GM10266 (cell line): ENCODE data around the gene PAX7.

Source experiments
- DNase-seq: peaks from one replicate; pipeline ENCODE4 v3.0.0; 2012; ENCODE audit errors: extremely low spot score
- CTCF ChIP-seq: IDR thresholded peaks from 2 replicates; pipeline ENCODE4 v1.5.1; 2012; ENCODE audit warnings: mild to moderate bottlenecking, low read depth; ENCODE audit not compliant: control insufficient read depth, insufficient read depth; ENCODE audit errors: missing control alignments

The PAX7 gene

GRCh38 chr1:18781031-18781430, 150.4 kb downstream of the PAX7 start:
- no peak for TF ChIP-seq CTCF
- no peak for DNase-seq

GRCh38 chr1:18783705-18784481, 153.2 kb downstream of the PAX7 start:
- no peak for TF ChIP-seq CTCF
- no peak for DNase-seq

GRCh38 chr1:18784482-18784831, 153.8 kb downstream of the PAX7 start:
- TF ChIP-seq CTCF, result no peak

GRCh38 chr1:18786149-18786548, 155.5 kb downstream of the PAX7 start:
- TF ChIP-seq CTCF, result no peak
- no peak for DNase-seq

More at GRCh38 chr1:18784482-18784831, 153.8 kb downstream of the PAX7 start:
- DNase-seq, result no peak

GRCh38 chr1:18787825-18788385, 157.3 kb downstream of the PAX7 start:
- no peak for DNase-seq
- no peak for TF ChIP-seq CTCF

GRCh38 chr1:18789246-18789645, 158.6 kb downstream of the PAX7 start:
- TF ChIP-seq CTCF, result no peak
- DNase-seq, result no peak

GRCh38 chr1:18792747-18793146, 162.1 kb downstream of the PAX7 start:
- DNase-seq, result no peak
- TF ChIP-seq CTCF, result no peak
